Erythroblast (primary cell): ENCODE results near the gene CSNK1A1.
"Not testable (repeated sequence)": the region's sequence is repeated elsewhere in the genome, so short reads cannot be mapped to it uniquely, and the experiment has no call there.

ENCODE experiments used
- GATA1 ChIP-seq: IDR thresholded peaks from 2 replicates; pipeline ENCODE4 v1.6.1; 2011; ENCODE audit warnings: low read depth, mild to moderate bottlenecking, control low read depth, low read length, moderate library complexity
- POLR2A ChIP-seq: IDR thresholded peaks from 2 replicates; pipeline ENCODE4 v1.6.1; 2011; ENCODE audit warnings: mild to moderate bottlenecking, low read length

DNA sequence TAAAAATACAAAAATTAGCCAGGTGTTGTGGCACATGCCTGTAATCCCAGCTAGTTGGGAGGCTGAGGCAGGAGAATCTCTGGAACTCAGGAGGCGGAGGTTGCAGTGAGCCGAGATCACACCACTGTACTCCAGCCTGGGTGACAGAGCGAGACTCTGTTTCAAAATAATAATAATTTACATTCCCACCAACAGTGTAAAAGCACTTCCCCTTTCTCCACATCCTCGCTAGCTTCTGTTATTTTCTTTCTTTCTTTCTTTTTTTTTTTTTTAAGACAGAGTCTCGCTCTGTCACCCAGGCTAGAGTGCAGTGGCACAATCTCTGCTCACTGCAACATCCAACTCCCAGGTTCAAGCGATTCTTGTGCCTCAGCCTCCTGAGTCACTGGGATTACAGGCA lies 89.3 kb downstream of the CSNK1A1 start:
- TF ChIP-seq POLR2A, GATA1: not testable (repeated sequence)
